GM13977 (cell line): ENCODE data around the gene SH3GL1.

ENCODE experiments used
- DNase-seq: peaks from one replicate; pipeline ENCODE4 v3.0.0; 2012; ENCODE audit warnings: low spot score
- CTCF ChIP-seq: IDR thresholded peaks from 2 replicates; pipeline ENCODE4 v1.5.1; 2012; ENCODE audit warnings: mild to moderate bottlenecking, control low read depth; ENCODE audit not compliant: insufficient read depth; ENCODE audit errors: extremely low read depth, missing control alignments
- in situ Hi-C: fragments of 300-500 bp; cut with MboI; formaldehyde crosslinking; loops from one replicate; pipeline ENCODE4 v1.12.0; 2022; ENCODE audit warnings: low sequenced_read_pairs, low pct_unique_long_range_greater_than_20kb, mixed read lengths, inconsistent platforms; ENCODE audit not compliant: unreplicated experiment

The SH3GL1 gene

GRCh38 chr19:4323692-4324091 is 76.7 kb downstream of the SH3GL1 start:
- in situ Hi-C loops: no loop called here
- no peak for TF ChIP-seq CTCF

GRCh38 chr19:4322942-4323665 is 77.2 kb downstream of the SH3GL1 start:
- TF ChIP-seq CTCF: no peak
- in situ Hi-C loops: no loop called here
- DNase-seq: no peak

More at GRCh38 chr19:4323692-4324091, 76.7 kb downstream of the SH3GL1 start:
- DNase-seq: no peak

GRCh38 chr19:4320419-4320818 is 79.9 kb downstream of the SH3GL1 start:
- in situ Hi-C loops: no loop called here
- DNase-seq: no peak
- no peak for TF ChIP-seq CTCF

GRCh38 chr19:4319067-4319718 is 81.2 kb downstream of the SH3GL1 start:
- DNase-seq: no peak
- in situ Hi-C loops: no loop called here

GRCh38 chr19:4318460-4318859 is 81.9 kb downstream of the SH3GL1 start:
- no peak for TF ChIP-seq CTCF
- DNase-seq: no peak
- in situ Hi-C loops: no loop called here

More at GRCh38 chr19:4319067-4319718, 81.2 kb downstream of the SH3GL1 start:
- TF ChIP-seq CTCF: no peak

GRCh38 chr19:4316956-4317355 is 83.4 kb downstream of the SH3GL1 start:
- DNase-seq: no peak
- in situ Hi-C loops: no loop called here
- TF ChIP-seq CTCF: no peak
